Iris pigment epithelial cell (primary cell): ENCODE measurements around the gene OR6C2.
"Not testable (repeated sequence)": the region's sequence is repeated elsewhere in the genome, so short reads cannot be mapped to it uniquely, and the experiment has no call there.

Experiments used
- DNase-seq: peaks from one replicate; pipeline ENCODE4 v3.0.0-alpha.2; 2011; ENCODE audit warnings: low read depth

Gene OR6C2

GRCh38 chr12:55472264-55472663, 28.4 kb downstream of the OR6C2 start:
- DNase-seq, result no peak

GRCh38 chr12:55479136-55479535, 35.3 kb downstream of the OR6C2 start:
- not testable (repeated sequence) for DNase-seq

GRCh38 chr12:55484284-55484683, 40.4 kb downstream of the OR6C2 start:
- DNase-seq, result not testable (repeated sequence)

GRCh38 chr12:55492078-55492477, 48.2 kb downstream of the OR6C2 start, which contains the start of gene OR6C68:
TSS of gene OR6C68 (plus strand) at chr12:55492378. CDS start at chr12:55492378, 0 bp downstream.
- no peak for DNase-seq

GRCh38 chr12:55495490-55495889, 51.6 kb downstream of the OR6C2 start:
- no peak for DNase-seq

- DNase-seq, result no peak
Measured at GRCh38 chr12:55499231-55499630, 55.4 kb downstream of the OR6C2 start.

GRCh38 chr12:55499810-55500252, 56.0 kb downstream of the OR6C2 start:
- no peak for DNase-seq

- DNase-seq, result no peak
Measured at GRCh38 chr12:55501601-55502000, 57.7 kb downstream of the OR6C2 start.
